NCI-H146 treated with DMSO at 0.1 percent for 48 hours (cell line): Measurements from ENCODE around the gene LONP2.
"Not testable (repeated sequence)": the region's sequence is repeated elsewhere in the genome, so short reads cannot be mapped to it uniquely, and the experiment has no call there.

Experiments used
- DNase-seq: peaks from one replicate; lab custom pipeline; 2025; ENCODE audit not compliant: unreplicated experiment; lab: John Stamatoyannopoulos, UW

Gene LONP2

DNA sequence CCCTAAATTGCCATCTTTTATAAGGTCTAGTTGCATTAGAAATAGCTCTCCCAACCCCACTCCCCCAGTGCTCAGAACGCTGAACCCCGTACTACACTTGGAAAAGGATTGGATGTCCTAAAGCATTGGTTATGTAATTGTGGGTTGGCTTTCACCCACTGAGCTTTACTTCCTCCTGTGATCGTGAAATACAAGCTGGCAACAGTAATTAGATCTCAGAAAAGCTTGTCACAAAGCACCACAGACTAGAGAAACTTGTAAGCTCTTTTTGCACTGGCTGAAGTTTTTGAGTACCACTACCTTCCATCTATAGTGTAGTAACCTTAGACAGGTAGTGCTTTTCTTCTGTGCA, 86.7 kb downstream of the LONP2 start:
- DNase-seq = no peak

DNA sequence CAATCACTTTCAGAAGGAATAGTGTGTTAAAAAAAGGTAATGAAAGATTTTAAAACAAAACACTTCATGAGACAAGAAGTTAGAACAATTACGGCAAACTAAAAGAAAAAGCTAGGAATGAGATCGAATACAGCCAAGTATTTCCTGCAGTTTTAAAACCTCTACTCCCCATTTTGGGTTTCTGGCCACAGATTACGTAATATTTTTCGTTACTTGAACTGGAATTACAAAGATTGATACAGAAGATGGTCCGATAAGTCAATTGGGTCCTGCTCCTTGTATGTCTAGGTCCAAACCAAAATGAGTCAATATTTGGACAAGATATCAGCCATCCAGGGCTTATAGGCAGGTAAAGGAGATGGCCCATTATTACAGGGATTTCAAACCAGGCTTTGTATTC, 88.9 kb downstream of the LONP2 start:
- no peak for DNase-seq

DNA sequence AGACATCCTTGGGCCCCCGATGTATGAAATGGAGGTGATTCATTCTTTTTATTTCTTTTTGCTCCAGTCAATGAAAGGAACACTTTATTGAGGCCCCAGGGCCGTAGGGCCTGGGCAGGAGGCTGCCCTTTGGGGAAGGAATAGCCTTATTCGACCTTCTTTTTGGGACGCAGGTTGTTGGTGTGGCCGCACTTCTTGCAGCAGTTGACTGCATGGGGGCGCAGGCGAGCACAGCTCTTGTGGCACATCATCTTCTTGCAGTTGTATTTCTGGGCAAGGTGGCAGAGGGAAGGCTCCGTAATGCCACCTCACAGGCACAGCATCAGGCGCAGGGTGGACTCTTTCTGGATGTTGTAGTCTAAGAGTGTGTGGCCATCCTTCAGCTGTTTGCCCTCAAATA, 90.2 kb downstream of the LONP2 start:
- DNase-seq = no peak

DNA sequence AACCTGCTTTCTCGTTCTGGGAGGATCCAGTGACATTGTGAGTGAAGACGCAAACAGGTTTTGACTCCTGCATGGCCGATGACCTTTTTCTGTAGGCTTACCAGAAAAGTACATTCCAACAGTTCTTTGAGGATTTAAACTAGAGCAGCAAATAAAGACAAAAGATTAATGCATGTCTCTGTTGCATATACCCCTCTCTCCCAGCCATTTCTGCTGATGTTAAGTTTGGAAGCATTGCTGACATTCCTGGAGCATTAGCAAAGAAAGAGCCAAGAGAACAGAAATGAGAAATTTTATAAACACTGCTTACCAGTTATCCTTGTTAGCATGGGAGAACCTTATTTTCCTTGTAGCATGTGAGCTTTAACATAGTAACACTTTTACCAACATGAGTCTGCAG, 91.9 kb downstream of the LONP2 start:
- DNase-seq = no peak

DNA sequence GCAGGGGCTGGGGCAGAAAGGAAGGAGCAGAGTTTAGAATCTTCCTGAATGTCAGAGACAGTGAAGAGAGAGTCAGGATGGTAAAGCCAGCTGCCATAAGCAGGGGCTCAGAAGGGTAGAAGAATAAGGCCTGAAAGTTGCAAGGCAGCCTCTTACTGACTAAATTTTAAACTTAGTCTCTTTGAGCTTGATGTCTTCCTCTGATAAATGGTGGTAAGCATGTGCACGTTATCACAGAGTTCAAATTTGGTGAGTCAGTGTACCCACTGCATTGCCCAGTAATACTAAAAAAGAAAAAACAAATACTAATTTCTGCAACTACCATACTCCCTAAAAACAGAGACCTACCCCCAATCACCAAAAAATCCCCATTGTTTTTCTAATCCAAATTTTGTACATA, 96.0 kb downstream of the LONP2 start:
- no peak for DNase-seq

DNA sequence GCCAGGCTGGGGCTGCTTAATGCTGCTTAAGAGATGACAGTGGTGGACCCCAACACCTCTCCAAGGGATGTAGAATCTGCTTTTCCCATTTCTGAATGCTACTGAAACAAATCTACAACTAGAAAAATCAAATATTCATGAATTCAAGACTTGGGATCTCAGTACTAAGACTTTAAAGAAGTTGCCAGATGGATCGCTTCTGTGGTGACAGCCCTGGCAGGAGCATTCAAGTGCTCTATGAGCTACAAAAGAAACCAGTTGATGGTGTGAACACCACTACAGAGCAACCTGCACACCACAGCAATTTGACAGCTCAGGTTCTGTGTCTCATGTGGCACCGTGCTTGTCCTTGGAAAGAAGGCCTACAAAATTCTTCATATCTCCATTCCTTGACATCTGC, 98.5 kb downstream of the LONP2 start:
- no peak for DNase-seq

DNA sequence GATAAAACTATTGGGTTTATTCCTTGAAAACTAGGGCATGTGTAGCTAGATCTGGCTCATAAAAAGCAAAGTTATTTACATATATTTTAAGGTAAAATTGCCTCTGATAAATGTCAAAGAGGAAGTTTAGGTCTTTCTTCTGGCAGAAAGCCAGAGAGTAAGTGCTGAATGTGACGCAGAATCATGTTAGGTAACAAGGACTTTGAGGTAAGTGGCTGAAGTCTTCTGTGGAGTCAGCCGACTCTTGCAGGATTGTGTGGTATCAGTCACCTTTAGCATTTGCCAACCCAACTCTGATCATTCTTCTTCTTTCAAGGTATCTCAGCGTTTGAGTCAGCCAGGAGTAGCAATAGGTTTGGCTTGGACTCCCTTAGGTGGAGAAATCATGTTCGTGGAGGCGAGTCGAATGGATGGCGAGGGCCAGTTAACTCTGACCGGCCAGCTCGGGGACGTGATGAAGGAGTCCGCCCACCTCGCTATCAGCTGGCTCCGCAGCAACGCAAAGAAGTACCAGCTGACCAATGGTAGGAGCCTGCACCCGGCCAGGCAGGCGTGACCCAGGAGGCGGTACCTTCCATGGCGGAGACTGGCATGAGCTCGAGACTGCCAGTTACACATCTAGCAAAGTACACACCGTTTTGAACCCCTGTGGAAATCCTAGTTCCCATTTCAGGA, 103.2 kb downstream of the LONP2 start:
- no peak for DNase-seq

DNA sequence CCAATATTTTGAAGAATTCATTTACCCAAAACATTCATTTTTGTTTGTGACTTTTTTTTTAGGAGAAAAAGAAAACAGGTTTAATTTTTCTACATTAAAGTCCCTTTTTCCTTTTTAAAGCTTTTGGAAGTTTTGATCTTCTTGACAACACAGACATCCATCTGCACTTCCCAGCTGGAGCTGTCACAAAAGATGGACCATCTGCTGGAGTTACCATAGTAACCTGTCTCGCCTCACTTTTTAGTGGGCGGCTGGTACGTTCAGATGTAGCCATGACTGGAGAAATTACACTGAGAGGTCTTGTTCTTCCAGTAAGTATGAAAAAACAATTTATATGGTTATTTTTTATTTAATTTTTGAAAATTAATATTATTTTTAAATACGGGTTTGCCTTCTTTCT, 103.9 kb downstream of the LONP2 start:
- DNase-seq = peak; percentile 0

DNA sequence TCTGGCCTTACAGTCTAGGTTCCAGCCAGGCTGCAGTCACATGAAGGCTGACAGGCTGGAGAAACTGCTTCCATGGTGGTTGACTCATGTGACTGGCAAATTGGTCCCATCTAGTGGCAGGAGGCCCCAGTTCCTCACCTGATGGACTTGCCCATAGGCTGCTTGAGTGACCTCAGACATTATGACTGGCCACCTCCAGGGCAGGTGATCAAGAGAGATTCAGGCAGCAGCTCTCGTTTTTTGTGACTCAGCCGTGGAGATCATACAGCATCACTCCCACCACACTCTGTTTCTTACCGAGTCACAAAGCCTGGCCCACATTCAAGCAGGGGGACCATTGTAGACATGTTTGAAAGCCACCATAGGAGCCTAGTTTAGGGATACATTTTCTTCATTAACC, 106.6 kb downstream of the LONP2 start:
- no peak for DNase-seq

DNA sequence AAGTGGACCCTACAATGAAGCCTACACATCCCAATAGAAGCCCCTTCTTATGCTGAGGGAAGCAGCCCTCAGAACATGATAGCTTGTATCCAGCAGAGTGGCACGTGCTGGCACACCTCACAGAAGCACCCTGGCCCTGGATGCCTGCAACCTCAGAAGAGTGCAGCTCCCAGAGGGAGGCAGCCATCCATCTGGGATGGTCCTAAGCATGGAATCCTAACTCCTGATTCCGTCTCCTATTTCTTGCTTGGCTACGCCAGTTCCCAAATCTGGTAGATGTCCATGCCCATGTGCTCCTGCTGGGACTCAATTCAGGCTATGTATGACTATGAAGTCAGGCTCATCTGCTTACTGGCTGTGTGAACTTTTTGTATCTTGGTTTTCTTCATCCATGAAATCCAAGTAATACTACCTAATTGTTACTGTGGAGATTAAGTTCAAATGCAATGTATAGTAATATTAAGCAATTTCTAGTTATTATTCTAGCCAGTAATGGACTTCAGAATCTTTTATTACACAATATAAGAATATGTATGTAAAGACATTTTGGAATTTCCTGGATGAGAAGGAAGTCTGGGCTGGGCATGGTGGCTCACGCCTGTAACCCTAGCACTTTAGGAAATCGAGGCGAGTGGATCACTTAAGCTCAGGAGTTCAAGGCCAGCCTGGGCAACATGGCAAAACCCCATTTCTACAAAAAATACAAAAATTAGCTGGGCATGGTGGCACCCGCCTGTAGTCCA, 108.7 kb downstream of the LONP2 start:
- DNase-seq = no peak

DNA sequence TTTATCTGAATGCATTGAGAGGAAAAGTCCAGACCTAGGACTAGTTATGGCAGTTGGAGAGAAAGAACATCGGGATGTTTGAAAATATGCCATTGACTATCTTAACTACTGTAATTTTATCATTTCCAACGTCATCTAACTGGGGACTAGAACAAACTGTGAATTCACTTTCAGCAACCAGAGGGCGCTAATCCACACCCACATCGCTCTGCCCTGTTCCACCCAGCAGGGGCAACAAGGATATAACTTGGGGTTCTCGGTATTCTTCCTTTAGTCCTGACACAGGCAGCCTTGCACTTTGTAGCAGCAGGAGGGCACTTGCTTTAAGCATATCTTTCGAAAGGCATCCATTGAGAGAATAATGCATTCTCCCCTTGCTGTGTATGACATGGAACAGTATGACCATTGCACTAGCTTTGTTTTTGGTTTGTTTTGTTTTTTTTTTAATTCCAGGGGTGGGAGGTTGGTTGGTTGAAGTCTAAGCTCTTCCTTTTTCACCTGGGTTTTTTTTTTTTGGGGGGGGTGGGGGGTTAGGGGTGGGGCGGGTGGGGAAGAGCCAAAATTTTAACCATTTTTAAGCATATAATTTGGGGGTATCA, 109.6 kb downstream of the LONP2 start:
- peak; percentile 1 for DNase-seq

DNA sequence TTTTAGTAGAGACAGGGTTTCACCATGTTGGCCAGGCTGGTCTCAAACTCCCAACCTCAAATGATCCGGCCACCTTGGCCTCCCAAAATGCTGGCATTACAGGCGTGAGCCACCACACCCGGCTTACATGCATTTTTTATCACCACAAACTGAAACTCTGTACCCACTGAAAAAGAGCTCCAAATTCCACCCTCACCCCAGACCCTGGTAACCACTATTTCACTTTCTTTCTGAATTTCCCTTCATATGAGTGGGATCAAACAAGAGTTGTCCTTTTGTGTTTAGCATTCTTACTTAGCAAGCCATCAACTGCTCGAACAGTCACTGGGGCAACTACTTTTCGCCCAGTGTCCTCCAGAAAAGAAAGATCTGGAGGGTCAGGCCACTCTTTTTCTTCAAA, 110.3 kb downstream of the LONP2 start:
- DNase-seq = not testable (repeated sequence)

DNA sequence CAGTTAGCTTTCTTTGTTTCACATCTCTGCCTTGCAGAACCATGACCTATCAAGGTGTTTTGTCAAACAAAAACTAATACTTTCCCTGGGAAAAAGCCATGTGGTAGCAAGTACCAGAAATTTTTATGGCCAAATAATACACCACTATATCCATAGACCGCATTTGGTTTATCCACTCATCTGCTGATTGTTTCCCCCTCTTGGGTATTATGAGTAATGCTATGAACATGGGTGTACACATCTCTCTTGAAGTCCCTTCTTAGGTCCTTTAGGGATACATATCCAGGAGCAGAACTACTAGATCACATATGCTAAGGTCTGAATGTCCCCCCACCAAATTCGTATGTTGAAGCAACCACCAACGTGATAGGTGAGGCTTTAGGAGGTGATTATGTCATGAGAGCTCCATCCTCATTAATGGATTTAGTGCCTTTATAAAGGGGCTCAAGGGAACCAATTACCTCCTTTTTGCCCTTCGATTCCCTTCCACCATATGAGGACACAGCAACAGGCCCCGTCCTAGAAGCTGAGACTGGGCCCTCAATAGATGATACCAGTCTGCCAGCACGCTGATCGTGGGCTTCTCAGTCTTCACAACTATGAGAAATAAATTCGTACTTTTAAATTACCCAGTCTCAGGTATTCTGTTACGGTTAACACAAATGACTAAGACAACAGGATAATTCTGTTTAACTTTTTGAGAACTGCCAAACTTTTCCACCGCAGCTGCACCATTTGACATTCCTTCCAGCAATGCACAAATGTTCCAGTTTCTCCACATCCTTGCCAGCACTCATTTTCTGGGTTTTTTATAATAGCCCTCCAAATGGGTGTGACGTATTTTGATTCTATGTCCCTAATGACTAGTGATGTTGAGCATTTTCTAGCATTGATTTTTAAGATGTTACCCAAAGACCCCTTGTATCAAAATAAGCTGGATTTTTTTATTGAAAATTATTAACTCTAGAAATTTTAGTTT, 111.1 kb downstream of the LONP2 start:
- no peak for DNase-seq

DNA sequence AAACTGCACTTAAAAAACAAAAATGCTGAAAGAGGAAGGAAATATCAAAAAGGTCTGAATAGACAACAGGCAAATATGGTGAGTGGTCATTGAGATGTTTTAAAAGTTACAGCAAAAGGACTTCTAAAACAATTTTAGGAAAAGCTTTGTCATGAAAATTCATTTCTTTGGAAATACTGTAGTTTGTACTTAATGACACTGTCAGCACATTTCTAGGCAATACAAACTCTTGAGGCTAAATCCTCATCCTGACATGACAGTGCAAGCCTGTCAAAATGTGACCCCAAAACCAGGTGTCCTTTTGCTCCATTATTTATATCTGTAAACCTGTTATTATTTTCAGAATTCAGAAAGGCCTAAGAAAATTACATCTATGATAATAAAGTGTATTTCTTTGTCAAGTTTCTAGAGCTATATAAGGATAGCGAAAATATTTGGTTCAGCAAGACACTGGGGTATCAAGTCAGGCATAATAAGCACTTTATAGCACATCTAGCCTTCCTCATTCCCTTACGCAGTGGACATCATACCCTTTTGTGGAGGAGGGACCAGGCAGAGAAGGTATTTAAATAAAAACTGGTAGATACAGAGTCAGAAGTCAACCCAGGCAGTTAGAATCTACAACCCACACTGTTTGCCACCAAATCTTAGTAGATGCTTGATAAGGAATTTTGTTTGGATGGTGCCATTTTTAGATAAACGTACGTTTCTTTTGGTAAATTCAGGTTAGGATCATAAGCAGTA, 112.7 kb downstream of the LONP2 start:
- DNase-seq = no peak

DNA sequence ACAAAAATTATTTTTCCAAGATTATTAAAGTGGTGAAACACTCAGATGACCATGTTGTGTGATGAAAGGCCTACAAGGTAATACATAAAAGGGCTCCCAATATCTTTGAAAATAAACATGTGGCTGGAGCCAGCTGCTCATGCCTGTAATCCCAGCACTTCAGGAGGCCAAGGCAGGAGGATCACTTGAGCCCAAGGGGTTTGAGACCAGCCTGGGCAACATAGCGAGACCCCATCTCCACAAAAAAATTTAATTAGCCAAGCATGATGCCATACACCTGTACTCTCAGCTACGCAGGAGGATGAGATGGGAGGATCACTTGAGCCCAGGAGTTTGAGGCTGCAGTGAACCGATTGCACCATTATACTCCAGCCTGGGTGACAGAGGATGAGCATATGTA, 114.3 kb downstream of the LONP2 start:
- DNase-seq = no peak

DNA sequence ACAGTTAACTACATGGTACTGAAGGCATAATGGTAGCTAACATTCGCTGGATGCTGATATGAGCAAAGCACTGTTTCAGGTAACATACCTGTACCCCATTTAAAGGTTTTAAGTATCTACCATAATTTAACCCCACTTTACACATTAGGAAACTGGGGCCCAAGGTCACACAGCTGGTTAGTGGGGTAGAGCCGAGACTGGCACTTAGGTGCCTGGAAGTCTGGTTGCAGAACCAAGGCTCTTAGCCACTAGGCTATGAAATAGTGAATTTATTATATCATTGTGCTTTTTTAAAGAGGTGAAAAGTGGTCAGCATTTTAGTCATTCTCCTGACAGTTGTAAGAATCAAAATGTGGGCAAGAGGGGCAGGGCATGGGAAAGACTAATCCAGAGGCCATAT, 115.9 kb downstream of the LONP2 start:
- no peak for DNase-seq

DNA sequence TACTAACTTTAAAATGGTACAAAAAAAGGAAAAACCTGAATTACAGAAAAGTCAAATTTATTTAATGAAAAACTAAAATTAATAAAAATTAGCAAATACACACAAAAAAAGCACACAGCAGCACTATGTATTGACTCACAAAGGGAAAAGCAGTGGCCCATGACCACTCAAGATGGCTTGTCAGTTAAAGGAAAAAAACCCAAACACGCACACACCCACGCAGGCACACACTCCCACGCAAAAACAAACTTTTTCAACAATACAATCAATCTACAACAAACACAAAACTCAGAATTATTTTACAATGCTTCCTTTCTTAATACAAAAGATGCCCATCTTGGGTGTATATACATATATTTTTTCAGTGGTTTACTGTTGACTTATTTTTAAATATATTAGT, 116.9 kb downstream of the LONP2 start:
- no peak for DNase-seq

DNA sequence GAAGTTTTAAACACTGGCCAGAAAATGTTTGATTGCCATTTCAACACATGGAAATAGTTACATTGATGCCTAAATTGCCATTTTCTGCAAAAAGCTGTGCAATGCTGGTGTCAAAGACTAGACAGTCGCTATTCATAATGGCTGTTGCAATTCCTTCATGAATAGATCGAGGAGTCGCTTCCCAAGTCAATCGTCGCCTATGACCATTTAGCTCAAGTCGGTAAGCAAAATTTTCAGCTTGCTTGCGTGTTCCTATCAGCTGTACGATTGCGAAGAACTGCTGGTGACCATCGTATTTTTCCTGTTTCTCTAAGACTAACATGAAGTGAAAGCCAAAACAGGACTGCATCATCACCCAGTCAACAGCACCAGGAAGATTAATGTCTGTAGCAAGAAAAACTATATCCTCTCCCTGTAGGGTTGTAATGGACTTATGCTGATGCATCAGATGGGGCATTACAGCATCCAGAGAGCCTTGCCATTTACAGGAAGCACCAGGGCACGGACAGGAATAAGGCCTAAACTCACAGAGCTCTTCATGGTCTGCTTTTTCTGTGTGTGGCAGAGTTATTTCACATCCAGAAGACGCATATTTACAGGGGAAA, 117.5 kb downstream of the LONP2 start:
- no peak for DNase-seq

DNA sequence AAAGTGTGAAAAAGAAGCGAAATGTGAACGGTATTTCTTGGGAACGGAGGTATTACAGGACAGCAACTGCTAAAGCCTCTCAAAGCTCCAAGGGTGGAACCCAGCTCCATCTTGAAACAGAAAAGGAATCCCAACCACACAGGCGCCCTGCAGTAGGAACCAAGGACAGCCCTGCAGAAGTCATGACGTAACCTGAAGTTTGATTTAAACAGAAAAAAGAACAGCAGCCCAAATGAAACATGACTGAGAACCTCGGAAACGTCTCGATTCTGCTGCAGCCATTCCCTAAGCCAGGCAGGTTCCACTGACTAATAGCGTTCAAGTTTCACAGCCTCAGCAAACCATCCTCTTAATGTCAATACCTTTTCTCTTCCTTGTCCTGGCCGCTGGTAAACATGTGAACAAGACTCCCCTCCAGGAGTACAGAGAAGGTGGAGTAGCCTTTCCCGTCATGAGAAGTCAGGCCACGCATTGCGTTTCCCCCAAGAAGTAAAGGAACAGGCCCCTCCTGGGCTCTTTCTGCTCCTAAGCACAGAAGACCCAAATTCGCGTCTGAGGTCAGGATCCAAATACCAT, 121.0 kb downstream of the LONP2 start:
- DNase-seq = no peak

DNA sequence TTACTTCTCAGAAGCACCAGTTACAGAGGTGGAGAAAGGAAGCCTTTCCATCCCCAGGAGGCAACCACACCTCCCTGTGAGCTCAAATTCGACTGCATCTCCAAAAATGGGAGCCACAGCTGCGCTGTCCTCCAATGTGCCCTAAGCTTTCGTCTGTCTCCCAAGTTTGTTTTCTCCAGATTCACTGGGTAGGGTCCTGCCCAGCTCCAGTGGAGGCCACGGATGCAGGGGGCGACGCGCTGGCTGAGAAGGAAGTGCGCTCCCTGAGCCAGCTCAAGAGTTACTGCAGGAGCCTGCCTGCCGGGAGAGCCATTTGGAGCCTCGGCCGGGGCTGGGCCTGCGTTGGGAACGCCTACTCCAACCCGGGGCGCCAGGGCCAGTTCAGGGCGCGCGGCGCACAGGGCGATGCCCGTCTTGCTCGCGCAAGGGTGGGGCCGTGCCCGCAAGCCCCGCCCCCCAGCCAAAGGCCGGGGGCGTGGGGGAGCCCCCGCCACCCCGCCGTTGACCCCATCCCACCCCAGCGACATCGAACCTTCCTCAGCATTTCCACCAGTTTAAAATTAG, 121.6 kb downstream of the LONP2 start:
- DNase-seq = peak; percentile 7
